ENCODE results near the gene SLC39A2. TPM values are rescaled to one million over a fixed set of nuclear protein-coding genes. Genes with fewer than 3 reads are reported as not detected.

The SLC39A2 gene
- total and polyA plus RNA-seq, 9 of the 15 experiments (the other 6 are each of a cell fraction or from before 2014, with no cell fraction given) = 0.06 to 0.09 TPM; not detected in 7

DNA sequence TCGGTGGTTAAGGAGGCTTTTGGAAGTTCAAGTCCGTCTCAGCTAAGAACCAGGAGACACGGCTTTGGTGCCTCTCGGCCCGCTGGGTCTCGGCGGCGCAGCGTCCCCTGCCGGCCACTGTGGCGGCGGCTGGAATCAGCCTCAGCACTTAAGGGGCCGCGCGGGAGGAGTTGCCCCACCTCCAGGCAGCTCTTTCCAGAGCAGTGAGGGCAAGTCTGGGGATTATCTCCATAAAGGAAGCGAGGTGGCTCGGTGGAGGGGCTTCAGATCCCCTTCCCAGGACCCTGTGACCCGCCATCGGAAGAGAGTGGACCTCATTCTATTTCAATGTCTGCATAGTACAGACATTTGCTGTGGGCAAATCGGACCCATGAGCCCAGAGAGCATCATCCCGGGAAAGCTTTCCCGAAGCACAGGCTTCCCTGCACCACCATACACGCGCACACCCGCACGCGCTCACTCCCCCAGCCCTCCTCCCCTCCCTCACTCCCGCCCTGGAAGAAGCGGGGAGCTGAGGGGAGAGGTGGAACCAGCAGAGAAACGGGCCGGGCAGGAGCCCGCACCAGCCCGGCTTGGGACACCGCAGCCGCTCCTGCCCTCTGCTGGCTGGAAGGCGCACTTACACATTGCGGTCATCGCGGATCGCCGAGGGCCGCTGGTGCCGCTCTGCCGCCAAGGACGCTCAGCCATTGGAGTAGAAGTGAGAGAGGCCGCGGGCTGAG is 27.9 kb upstream of the SLC39A2 start (continued):
- peak; percentile 40 for TF ChIP-seq REST (IDR thresholded peaks at IDR 0.05; ENCODE audit: borderline replicate concordance)
- no peak for TF ChIP-seq REST (CRISPR knock-in tag; IDR thresholded peaks at IDR 0.05; ENCODE audit: low read depth)
- no peak for TF ChIP-seq ZNF586 (CRISPR knock-in tag; conservative IDR thresholded peaks at IDR 0.05)
- TF ChIP-seq ZNF75A (CRISPR knock-in tag; IDR thresholded peaks at IDR 0.05) = no peak
- TF ChIP-seq EZH2 (IDR thresholded peaks at IDR 0.05; ENCODE audit: borderline replicate concordance, low read depth, low read length) = no peak
- peak; percentile 69 for TF ChIP-seq CREM (IDR thresholded peaks at IDR 0.05; ENCODE audit: low read depth)
- TF ChIP-seq ATF4 (CRISPR knock-in tag; IDR thresholded peaks at IDR 0.05) = no peak
- no peak for TF ChIP-seq RBM39 (optimal IDR thresholded peaks at IDR 0.05; ENCODE audit: low read depth, low read length)
- peak; percentile 30; the same call in 1 of the 2 replicates for TF ChIP-seq TEAD4 (IDR thresholded peaks at IDR 0.05; ENCODE audit: low read length)
- no peak for TF ChIP-seq TEAD4 (CRISPR knock-in tag; IDR thresholded peaks at IDR 0.05; ENCODE audit: borderline replicate concordance)
- no peak for TF ChIP-seq MTF1 (CRISPR knock-in tag; IDR thresholded peaks at IDR 0.05; ENCODE audit: borderline replicate concordance)
- TF ChIP-seq PHF8 (IDR thresholded peaks at IDR 0.05; ENCODE audit: borderline replicate concordance, low read length) = peak; percentile 37; the same call in 1 of the 2 replicates
- no peak for TF ChIP-seq FUS (optimal IDR thresholded peaks at IDR 0.05; ENCODE audit: low read depth, low read length)
- no peak for TF ChIP-seq KAT7 (CRISPR knock-in tag; IDR thresholded peaks at IDR 0.05; ENCODE audit: borderline replicate concordance)
- TF ChIP-seq HMGN3 (IDR thresholded peaks at IDR 0.05; ENCODE audit: borderline replicate concordance, extremely low read depth, insufficient read length, low read depth, low read length) = no peak
- TF ChIP-seq L3MBTL2 (IDR thresholded peaks at IDR 0.05) = 0 out of 2 replicates have a peak, but pooled peaks have one; percentile 4
- TF ChIP-seq MYC (IDR thresholded peaks at IDR 0.05; ENCODE audit: low read depth, low read length) = peak; percentile 23
- no peak for TF ChIP-seq MYC (CRISPR knock-in tag; IDR thresholded peaks at IDR 0.05; ENCODE audit: borderline replicate concordance, low read depth)
- TF ChIP-seq MXD1 (CRISPR knock-in tag; IDR thresholded peaks at IDR 0.05; ENCODE audit: borderline replicate concordance, poor library complexity, severe bottlenecking) = no peak
- TF ChIP-seq HNRNPUL1 (IDR thresholded peaks at IDR 0.05; ENCODE audit: low read length) = no peak

Data from K562 (cell line).